Activated CD4-positive, alpha-beta memory T cell treated with anti-CD3 and anti-CD28 coated beads, Interleukin-2, amount 10 ng/mL, durations not matched to agents 7 days and 5 days (primary cell): ENCODE measurements around the gene CASP9. TPM values are rescaled to one million over a fixed set of nuclear protein-coding genes. Genes with fewer than 3 reads are reported as not detected.
A peak's percentile ranks its signal among the peaks of the same experiment; 100 is the strongest.
"Not testable (repeated sequence)": the region's sequence is repeated elsewhere in the genome, so short reads cannot be mapped to it uniquely, and the experiment has no call there.

Source experiments
- CTCF ChIA-PET: fragments of 350-600 bp; sonication (Branson Sonifier 250); formaldehyde crosslinking; loops from one replicate; lab custom pipeline; 2021; ENCODE audit warnings: antibody characterized with exemption, inconsistent platforms; lab: Charles Lee
- POLR2A ChIA-PET: fragments of 350-600 bp; sonication (Branson Sonifier 250); formaldehyde crosslinking; loops from one replicate; lab custom pipeline; 2021; ENCODE audit warnings: antibody characterized with exemption; lab: Charles Lee
- DNase-seq: peaks from one replicate; pipeline ENCODE4 v3.0.0-alpha.2; 2020
- H3K27ac Mint-ChIP-seq: one replicate; pipeline ENCODE4 v1.8.0; 2021; ENCODE audit warnings: mild to moderate bottlenecking, mixed read lengths
- H3K27me3 Mint-ChIP-seq: one replicate; pipeline ENCODE4 v1.8.0; 2021; ENCODE audit warnings: mixed read lengths
- H3K36me3 Mint-ChIP-seq: one replicate; pipeline ENCODE4 v1.8.0; 2021; ENCODE audit warnings: low read depth, mixed read lengths
- H3K4me1 Mint-ChIP-seq: one replicate; pipeline ENCODE4 v1.8.0; 2021; ENCODE audit warnings: mixed read lengths
- H3K4me3 Mint-ChIP-seq: one replicate; pipeline ENCODE4 v1.8.0; 2021; ENCODE audit warnings: mild to moderate bottlenecking, mixed read lengths
- H3K9me3 Mint-ChIP-seq: one replicate; pipeline ENCODE4 v1.8.0; 2021; ENCODE audit warnings: mixed read lengths
- total RNA-seq, 2 experiments: library from RNA; stranded (reverse); gene quantifications; one replicate each; pipeline ENCODE4 v1.2.3, GENCODE V29; 2021

The CASP9 gene
- total RNA-seq, 2 experiments from 2014 or later, result 21.5 to 22.4 TPM

DNA sequence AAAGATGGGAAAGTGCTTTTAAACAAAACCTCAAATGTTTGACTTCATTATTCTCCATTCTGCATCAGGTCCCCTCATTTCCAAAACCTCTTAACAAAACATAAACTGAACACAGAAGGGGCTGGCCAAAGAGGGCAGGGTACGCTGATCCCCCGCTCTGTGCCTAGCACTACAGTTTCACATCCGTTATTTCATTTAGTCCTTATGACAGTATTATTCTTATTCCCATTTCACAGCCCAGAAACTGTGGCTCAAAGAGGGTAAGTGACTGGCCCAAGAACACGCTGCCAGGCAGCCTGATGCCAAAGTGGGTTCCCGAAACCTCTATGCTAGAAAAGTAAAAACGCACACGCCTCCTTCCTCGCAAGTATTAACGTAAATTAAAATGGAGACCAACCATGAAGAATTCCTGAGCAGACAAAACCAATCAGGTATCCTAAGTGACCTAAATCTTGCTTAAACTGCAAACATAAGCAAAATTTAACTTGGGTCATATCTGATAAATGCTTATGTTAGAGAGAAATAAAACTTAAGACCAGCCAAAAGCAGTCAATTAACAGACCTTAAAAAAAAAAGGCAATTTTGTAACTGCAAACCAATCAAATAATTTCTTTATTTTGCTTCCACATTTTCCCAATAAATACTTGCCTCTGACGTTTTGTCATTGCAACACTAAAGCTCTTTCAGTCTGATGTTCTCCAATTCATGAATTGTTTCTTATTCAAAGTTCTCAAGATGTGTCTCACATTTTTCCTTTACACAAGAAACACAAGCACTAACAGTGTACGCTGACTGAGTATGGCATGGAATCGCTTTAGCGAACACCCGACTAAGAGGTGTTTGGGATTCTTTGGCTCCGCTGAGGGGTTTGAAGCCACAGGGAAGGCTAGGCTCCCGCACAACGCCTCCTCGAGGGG, 653 bp downstream of the CASP9 start:
- no peaks in the 10 kb centered on the region for H3K9me3 Mint-ChIP-seq
- H3K27me3 Mint-ChIP-seq, result no peaks in the 10 kb centered on the region
- H3K27ac Mint-ChIP-seq, result peak overlapping the region; percentile 95
- peaks cover 60% of the 10 kb centered on the region for H3K4me1 Mint-ChIP-seq
- peaks cover 10% of the 10 kb centered on the region for H3K36me3 Mint-ChIP-seq
- H3K4me3 Mint-ChIP-seq, result peak overlapping the region; percentile 88
- CTCF ChIA-PET, result no interaction called here
- DNase-seq, result peak; percentile 11
- POLR2A ChIA-PET, result interaction anchor here (1.0 to 1.3 kb wide), 3 partner anchors 9 to 314 kb away, joined by 3 to 11 read pairs (median 4); no protein-coding TSS in a partner anchor

DNA sequence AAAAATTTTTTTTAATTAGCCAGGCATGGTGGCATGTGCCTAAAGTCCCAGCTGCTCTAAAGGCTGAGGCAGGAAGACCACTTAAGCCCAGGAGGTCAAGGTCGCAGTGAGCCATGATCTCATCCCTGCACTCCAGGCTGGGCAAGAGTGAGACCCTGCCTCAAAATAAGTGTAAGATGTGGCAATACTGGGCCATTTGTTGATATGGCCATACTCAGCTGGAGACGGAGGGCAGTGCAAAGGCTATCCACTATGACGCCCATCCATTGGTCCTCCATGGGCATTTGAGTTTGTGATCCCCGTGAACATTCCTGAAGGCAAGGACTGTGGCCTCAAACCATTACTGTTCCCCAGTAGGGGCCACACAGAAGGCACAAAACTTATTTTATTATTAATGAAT, 1.5 kb downstream of the CASP9 start:
- peak; percentile 14 for DNase-seq
- Mint-ChIP-seq H3K9me3 (no peaks in the 10 kb centered on the region), H3K4me1 (peaks cover 59% of the 10 kb centered on the region), H3K27ac (no peak overlapping the region), H3K36me3 (peaks cover 18% of the 10 kb centered on the region), H3K27me3 (no peaks in the 10 kb centered on the region), H3K4me3 (peak overlapping the region; percentile 17)
- CTCF ChIA-PET, result no interaction called here
- POLR2A ChIA-PET, result no interaction called here

DNA sequence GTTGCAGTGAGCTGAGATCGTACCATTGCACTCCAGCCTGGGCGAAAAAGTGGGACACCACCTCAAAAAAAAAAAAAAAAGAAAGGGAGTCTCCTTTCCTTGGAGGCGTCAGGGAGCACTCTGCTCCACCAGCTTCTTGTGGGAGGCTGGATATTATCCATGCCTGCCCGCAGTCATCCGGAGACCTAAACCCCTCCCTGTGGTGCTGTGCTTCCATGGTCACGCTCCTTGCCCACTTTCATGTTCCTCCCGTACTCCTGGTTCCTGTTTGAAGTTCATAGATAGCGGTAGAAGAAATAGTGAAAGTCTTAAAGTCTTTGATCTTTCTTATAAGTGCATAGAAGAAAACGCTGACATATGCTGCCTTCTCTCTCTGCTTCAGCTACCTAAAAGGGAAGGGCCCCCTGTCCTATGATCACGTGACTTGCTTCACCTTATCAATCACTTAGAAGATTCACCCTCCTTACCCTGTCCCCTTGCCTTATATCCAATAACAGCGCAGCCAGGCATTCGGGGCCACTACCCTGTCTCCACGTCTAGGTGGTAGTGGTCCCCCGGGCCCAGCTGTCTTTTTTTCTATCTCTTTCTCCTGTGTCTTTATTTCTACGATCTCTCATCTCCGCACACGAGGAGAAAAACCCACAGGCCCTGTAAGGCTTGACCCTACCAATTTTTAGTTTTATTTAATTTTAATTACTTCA, 2.7 kb downstream of the CASP9 start:
- POLR2A ChIA-PET, result interaction anchor here (0.6 kb wide), 1 partner anchor 165 kb away, joined by 3 read pairs; no protein-coding TSS in a partner anchor
- CTCF ChIA-PET, result not testable (repeated sequence)

DNA sequence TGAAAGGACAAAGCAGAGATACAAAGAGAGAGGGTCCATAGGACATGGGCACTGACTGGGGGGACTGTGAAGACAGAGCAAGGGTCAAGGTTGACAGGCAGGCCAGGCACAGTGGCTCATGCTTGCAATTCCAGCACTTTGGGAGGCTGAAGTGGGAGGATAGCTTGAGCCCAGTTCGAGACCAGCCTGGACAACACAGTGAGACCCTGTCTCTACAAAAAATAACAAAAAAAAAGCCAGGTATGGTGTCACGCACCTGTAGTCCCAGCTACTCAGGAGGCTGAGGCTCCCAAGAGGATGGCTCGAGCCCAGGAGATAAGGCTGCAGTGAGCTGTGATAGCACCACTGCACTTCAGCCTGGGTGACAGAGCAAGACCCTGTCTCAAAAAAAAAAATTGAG, 4.4 kb downstream of the CASP9 start:
- ChIA-PET CTCF (no interaction called here), POLR2A (no interaction called here)
- DNase-seq, result no peak
- H3K27ac Mint-ChIP-seq, result no peak overlapping the region
- H3K9me3 Mint-ChIP-seq, result no peaks in the 10 kb centered on the region
- H3K4me3 Mint-ChIP-seq, result no peak overlapping the region
- H3K36me3 Mint-ChIP-seq, result peaks cover 38% of the 10 kb centered on the region
- H3K4me1 Mint-ChIP-seq, result peaks cover 63% of the 10 kb centered on the region
- H3K27me3 Mint-ChIP-seq, result no peaks in the 10 kb centered on the region

More for the DNA sequence above, 2.7 kb downstream of the CASP9 start:
- H3K4me3 Mint-ChIP-seq, H3K9me3 Mint-ChIP-seq, H3K27me3 Mint-ChIP-seq: not testable (repeated sequence)
- peak; percentile 15 for DNase-seq
- Mint-ChIP-seq H3K27ac (peak overlapping the region; percentile 28), H3K36me3 (peaks cover 30% of the 10 kb centered on the region), H3K4me1 (peaks cover 63% of the 10 kb centered on the region)

DNA sequence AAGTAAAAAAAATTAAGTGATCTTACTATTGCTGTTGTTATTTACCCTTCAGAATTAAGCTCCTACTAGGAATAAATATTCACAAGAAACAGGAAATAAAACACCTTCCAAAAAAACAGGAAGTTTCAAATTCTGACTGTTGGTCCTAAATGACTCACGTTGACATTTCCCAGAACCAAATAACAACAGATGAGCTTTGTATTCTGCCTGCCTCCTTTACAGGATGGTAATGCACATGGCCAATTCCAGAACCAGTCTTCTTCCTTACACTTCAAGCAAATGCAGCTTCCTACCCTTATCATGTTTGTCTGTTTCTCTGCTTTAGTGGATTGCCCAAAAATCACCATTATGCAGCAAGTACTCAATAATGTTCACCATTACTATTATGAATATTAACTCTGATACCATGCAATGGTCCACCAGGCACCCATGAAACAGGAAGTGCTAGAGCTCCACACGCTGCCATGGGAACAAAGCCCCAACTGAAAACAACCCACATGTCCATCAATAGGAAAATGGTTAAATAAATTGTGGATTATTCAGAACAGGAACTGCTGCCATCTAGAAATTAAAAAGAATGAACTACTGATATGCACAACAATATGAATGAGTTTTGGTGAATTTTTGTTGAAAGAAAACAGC, 8.9 kb downstream of the CASP9 start:
- peaks cover 70% of the 10 kb centered on the region for H3K36me3 Mint-ChIP-seq
- POLR2A ChIA-PET, result interaction anchor here (0.6 to 2.3 kb wide), 3 partner anchors 9 to 80 kb away, joined by 3 to 11 read pairs (median 8); partner anchors contain the start of gene CASP9
- H3K27ac Mint-ChIP-seq, result peak overlapping the region; percentile 80

DNA sequence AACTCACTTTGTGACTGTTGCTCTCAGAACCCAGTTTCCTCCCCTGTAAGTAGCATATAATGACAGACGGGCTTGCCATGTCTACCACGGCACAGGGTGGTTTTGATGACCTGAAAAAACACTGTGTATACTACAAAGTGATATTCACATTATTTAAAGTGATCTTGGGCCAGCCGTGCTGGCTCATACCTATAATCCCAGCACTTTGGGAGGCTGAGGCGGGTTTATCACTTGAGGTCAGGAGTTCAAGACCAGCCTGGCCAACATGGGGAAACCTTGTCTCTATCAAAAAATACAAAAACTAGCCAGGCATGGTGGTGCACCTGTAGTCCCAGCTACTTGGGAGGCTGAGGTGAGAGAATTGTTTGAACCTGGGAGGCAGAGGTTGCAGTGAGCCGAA, 9.5 kb downstream of the CASP9 start:
- DNase-seq, H3K27me3 Mint-ChIP-seq, H3K9me3 Mint-ChIP-seq, H3K4me3 Mint-ChIP-seq: not testable (repeated sequence)
- POLR2A ChIA-PET, result interaction anchor here (0.6 to 2.3 kb wide), 5 partner anchors 9 to 171 kb away, joined by 3 to 11 read pairs (median 4); partner anchors contain the start of gene CASP9
- Mint-ChIP-seq H3K4me1 (peaks cover 59% of the 10 kb centered on the region), H3K27ac (peak overlapping the region; percentile 80), H3K36me3 (peaks cover 70% of the 10 kb centered on the region)
- CTCF ChIA-PET, result interaction anchor here (1.0 to 1.9 kb wide), 4 partner anchors 9 to 15 kb away, joined by 3 to 4 read pairs (median 3); partner anchors contain the start of gene DNAJC16

More for the DNA sequence above, 8.9 kb downstream of the CASP9 start:
- Mint-ChIP-seq H3K9me3 (no peaks in the 10 kb centered on the region), H3K4me3 (no peak overlapping the region), H3K4me1 (peaks cover 61% of the 10 kb centered on the region), H3K27me3 (no peaks in the 10 kb centered on the region)
- CTCF ChIA-PET, result interaction anchor here (1.1 to 1.9 kb wide), 2 partner anchors 9 to 12 kb away, joined by 3 to 4 read pairs; partner anchors contain the start of gene DNAJC16
- no peak for DNase-seq

DNA sequence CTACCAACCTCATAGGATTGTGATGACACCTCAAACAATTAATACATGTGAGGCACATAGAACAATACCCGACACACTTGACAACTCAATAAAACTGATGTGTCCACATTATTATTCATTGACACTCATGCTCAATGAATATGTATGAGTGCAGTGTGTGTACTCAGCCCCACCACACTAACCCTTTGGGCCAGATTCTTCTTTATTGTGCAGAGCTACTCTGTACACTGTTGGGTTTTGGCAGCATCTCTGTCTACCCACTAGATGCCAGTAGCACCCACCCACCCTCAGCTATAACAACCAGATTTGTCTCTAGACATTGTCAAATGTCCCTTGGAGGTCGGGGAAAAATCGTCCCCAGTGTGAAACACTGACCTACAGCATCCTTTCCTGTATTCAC, 10.1 kb downstream of the CASP9 start:
- CTCF ChIA-PET, result interaction anchor here (0.6 to 1.9 kb wide), 4 partner anchors 8 to 58 kb away, joined by 3 to 4 read pairs (median 3); no protein-coding TSS in a partner anchor

DNA sequence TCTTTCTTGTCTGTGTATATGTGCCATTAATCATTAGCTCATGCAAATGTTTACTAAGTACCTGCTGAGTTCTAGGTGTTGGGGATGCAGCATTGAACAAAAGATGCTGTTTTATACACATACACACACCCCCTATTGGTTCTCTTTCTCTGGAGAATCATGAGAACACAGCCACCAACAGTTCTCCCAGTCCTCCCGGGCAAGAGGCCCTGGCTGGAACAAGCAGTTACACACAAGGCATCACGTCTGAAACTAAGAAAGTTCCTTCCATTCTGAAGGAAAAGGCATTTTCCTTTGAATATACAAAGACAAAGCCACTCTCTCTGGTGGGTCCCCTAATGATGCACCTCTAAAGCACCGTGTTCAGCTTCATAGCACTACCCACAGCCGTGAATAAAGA, 10.8 kb downstream of the CASP9 start:
- peaks cover 51% of the 10 kb centered on the region for H3K4me1 Mint-ChIP-seq
- no peaks in the 10 kb centered on the region for H3K27me3 Mint-ChIP-seq
- no peaks in the 10 kb centered on the region for H3K9me3 Mint-ChIP-seq
- H3K4me3 Mint-ChIP-seq, result no peak overlapping the region
- ChIA-PET POLR2A (interaction anchor here (1.4 kb wide), 1 partner anchor 169 kb away, joined by 3 read pairs; no protein-coding TSS in a partner anchor), CTCF (no interaction called here)
- no peak for DNase-seq
- no peak overlapping the region for H3K27ac Mint-ChIP-seq
- H3K36me3 Mint-ChIP-seq, result peaks cover 67% of the 10 kb centered on the region

More for the DNA sequence above, 10.1 kb downstream of the CASP9 start:
- Mint-ChIP-seq H3K4me1 (peaks cover 56% of the 10 kb centered on the region), H3K9me3 (no peaks in the 10 kb centered on the region), H3K27ac (peak overlapping the region; percentile 80), H3K4me3 (no peak overlapping the region), H3K27me3 (no peaks in the 10 kb centered on the region), H3K36me3 (peaks cover 70% of the 10 kb centered on the region)
- DNase-seq, result no peak
- POLR2A ChIA-PET, result interaction anchor here (1.0 to 2.3 kb wide), 3 partner anchors 10 to 170 kb away, joined by 3 to 11 read pairs (median 4); partner anchors contain the start of gene CASP9

DNA sequence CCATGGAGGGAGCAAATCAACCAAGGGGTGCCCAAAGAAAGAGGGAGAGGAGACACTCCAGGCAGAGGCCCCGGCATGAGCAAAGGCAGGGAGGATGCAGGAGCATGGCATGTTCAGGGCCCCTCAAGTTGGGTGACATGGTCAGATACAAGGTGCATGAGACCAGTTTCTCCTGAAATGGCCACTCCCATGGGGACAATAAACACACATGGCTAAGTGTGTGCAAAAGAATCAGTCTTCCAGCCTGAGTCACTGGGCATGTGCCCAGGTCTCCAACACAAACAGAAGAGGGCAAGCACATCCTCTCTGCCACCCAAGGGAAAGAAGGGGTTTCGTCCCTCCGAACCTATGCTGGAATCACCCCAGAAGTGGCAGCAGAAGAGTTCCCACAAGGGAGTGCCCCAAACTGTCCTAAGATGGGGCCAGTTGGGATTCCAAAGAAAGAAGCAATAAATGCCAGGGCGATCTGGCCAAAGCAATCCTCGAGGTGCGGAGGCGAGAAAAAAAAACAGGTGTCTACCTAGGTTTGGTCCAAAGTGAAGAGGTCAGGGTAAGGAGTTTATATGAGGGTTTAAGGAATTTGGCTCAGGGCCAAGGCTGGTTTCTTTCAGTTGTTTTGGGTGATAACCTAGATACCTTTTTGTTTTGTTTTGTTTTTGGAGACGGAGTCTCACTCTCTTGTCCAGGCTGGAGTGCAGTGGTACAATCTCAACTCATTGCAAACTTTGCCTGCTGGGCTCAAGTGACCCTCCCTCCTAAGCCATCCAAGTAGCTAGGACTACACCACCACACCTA, 13.2 kb downstream of the CASP9 start:
- Mint-ChIP-seq H3K9me3 (no peaks in the 10 kb centered on the region), H3K4me3 (no peak overlapping the region)
- CTCF ChIA-PET, result no interaction called here

DNA sequence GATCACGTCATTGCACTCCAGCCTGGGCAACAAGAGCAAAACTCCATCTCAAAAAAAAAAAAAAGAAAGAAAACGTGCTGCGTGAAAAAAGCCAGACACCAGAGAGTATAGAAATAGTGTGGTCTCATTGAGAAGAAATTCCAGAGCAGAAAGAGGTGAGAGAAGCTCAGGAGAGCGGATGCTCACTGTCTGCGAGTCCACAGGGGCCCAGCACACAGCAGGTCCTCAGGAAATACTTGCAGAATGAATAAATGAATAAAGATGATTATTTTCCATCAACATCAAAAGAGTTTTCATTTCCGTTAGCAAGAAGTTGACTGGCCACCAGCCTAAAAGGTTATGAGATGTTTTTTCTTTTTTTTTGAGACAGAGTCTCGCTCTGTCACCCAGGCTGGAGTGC, 14.4 kb downstream of the CASP9 start:
- POLR2A ChIA-PET, result no interaction called here
- Mint-ChIP-seq H3K4me3 (no peak overlapping the region), H3K36me3 (peaks cover 41% of the 10 kb centered on the region), H3K9me3 (no peaks in the 10 kb centered on the region), H3K4me1 (peaks cover 21% of the 10 kb centered on the region), H3K27ac (no peak overlapping the region), H3K27me3 (no peaks in the 10 kb centered on the region)
- CTCF ChIA-PET, result interaction anchor here (1.2 kb wide), 1 partner anchor 61 kb away, joined by 3 read pairs; no protein-coding TSS in a partner anchor
- DNase-seq, result no peak

More for the DNA sequence above, 13.2 kb downstream of the CASP9 start:
- peaks cover 32% of the 10 kb centered on the region for H3K4me1 Mint-ChIP-seq
- H3K36me3 Mint-ChIP-seq, result peaks cover 49% of the 10 kb centered on the region
- no peaks in the 10 kb centered on the region for H3K27me3 Mint-ChIP-seq
- no peak overlapping the region for H3K27ac Mint-ChIP-seq
- DNase-seq, result no peak
- POLR2A ChIA-PET, result no interaction called here

DNA sequence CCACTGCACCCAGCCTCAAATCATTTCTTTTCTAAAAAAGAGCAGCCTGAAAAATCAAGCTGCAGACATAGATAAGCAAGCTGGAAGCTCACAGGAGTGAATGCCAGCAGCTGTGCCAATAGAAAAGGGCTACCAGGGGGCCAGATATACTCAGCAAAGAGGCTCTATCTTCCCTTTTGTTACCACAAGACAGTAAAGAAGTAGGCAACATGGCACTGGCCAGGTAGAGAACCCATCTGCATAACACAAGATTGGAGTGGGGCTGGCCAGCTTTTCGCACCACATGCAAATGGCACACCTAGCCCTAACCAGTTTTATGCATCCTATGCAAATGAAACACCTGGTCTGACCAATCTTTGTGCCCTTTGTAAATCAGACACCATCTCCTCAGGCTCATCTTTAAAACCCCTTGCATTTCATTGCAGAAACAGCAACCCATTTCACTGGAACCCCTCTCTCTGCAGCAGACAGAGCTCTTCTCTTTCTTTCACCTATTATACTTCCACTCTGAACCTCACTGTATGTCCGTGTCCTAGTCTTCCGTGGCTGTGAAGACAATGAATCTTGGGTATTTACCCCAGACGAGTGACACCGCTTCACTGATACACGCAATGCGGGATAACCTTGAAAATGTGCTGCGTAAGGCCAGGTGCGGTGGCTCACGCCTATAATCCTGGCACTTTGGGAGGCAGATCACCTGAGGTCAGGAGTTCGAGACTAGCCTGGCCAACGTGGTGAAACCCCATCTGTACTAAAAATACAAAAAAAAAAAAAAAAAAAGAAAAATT, 15.1 kb downstream of the CASP9 start:
- peaks cover 35% of the 10 kb centered on the region for H3K36me3 Mint-ChIP-seq
- ChIA-PET CTCF (interaction anchor here (1.2 kb wide), 1 partner anchor 60 kb away, joined by 3 read pairs; no protein-coding TSS in a partner anchor), POLR2A (no interaction called here)
- DNase-seq, result no peak
- no peaks in the 10 kb centered on the region for H3K9me3 Mint-ChIP-seq
- H3K4me1 Mint-ChIP-seq, result peaks cover 14% of the 10 kb centered on the region
- H3K27me3 Mint-ChIP-seq, result no peaks in the 10 kb centered on the region
- no peak overlapping the region for H3K4me3 Mint-ChIP-seq
- no peak overlapping the region for H3K27ac Mint-ChIP-seq
